IMR-90 (cell line): ENCODE measurements around the gene CDKN3. TPM values are rescaled to one million over a fixed set of nuclear protein-coding genes. Genes with fewer than 3 reads are reported as not detected.

Experiments
- ATAC-seq: fragments of 200-7000 bp; cut with Tn5 transposase; 2 replicates; pipeline ENCODE4 v1.9.1; 2020; ENCODE audit warnings: low read depth, mild to moderate bottlenecking, moderate library complexity
- BruUV-seq: library from RNA; stranded (reverse); fragments of 400-500 nt; replicated peaks from 2 replicates; lab custom pipeline; 2021; lab: Mats Ljungman, UMichigan
- CTCF ChIA-PET: fragments of 300-600 bp; formaldehyde crosslinking; extraction: SDS; loops from one replicate; lab custom pipeline; 2021; ENCODE audit warnings: antibody characterized with exemption; lab: Yijun Ruan, JAX
- POLR2A ChIA-PET: fragments of 300-600 bp; sonication (Branson Sonifier 250); formaldehyde crosslinking; loops from one replicate; lab custom pipeline; 2022; ENCODE audit warnings: antibody characterized with exemption; ENCODE audit not compliant: unreplicated experiment; lab: Charles Lee
- DNase-seq: peaks from one replicate; pipeline ENCODE4 v3.0.0; 2013
- H2AFZ ChIP-seq: replicated peaks from 2 replicates; pipeline ENCODE3; 2013; ENCODE audit warnings: low read length, mild to moderate bottlenecking; ENCODE audit not compliant: poor library complexity
- H2AK5ac ChIP-seq: 2 replicates; pipeline ENCODE4 v1.6.1; 2013; ENCODE audit warnings: low read depth, low read length, inconsistent platforms
- H2AK9ac ChIP-seq: replicated peaks from 2 replicates; pipeline ENCODE3; 2013; ENCODE audit warnings: mild to moderate bottlenecking, low read depth, low read length, moderate library complexity; ENCODE audit not compliant: poor library complexity
- H2BK120ac ChIP-seq: 2 replicates; pipeline ENCODE4 v1.6.1; 2013; ENCODE audit warnings: low read depth, low read length, inconsistent platforms
- H2BK15ac ChIP-seq: 3 replicates; pipeline ENCODE4 v1.6.1; 2013; ENCODE audit warnings: low read depth, low read length, inconsistent platforms
- H2BK20ac ChIP-seq: 2 replicates; pipeline ENCODE4 v1.6.1; 2013; ENCODE audit warnings: low read depth, mild to moderate bottlenecking, inconsistent platforms, low read length, moderate library complexity
- H2BK5ac ChIP-seq: 2 replicates; pipeline ENCODE4 v1.6.1; 2013; ENCODE audit warnings: mild to moderate bottlenecking, low read depth, low read length, inconsistent platforms; ENCODE audit not compliant: poor library complexity, severe bottlenecking
- H3K14ac ChIP-seq: replicated peaks from 2 replicates; pipeline ENCODE4 v1.6.1; 2013; ENCODE audit warnings: low read depth, low read length, inconsistent platforms
- H3K18ac ChIP-seq: 2 replicates; pipeline ENCODE4 v1.6.1; 2013; ENCODE audit warnings: low read depth, low read length, control low read depth
- H3K23ac ChIP-seq: 2 replicates; pipeline ENCODE4 v1.6.1; 2013; ENCODE audit warnings: low read depth, low read length, inconsistent platforms
- H3K27ac ChIP-seq: 2 replicates; pipeline ENCODE4 v1.5.1; 2013; ENCODE audit warnings: mild to moderate bottlenecking, control low read depth, low read length; ENCODE audit not compliant: insufficient read depth
- H3K27me3 ChIP-seq: 2 replicates; pipeline ENCODE4 v1.6.1; 2013; ENCODE audit warnings: low read length; ENCODE audit not compliant: control insufficient read depth, insufficient read depth
- H3K36me3 ChIP-seq: 2 replicates; pipeline ENCODE4 v1.6.1; 2013; ENCODE audit warnings: low read length, mixed read lengths; ENCODE audit not compliant: control insufficient read depth, insufficient read depth
- H3K4ac ChIP-seq: 2 replicates; pipeline ENCODE4 v1.6.1; 2013; ENCODE audit warnings: low read depth, low read length, inconsistent platforms
- H3K4me1 ChIP-seq: 2 replicates; pipeline ENCODE4 v1.6.1; 2013; ENCODE audit warnings: low read length, mixed read lengths; ENCODE audit not compliant: control insufficient read depth, insufficient read depth
- H3K4me2 ChIP-seq: 2 replicates; pipeline ENCODE4 v1.6.1; 2013; ENCODE audit warnings: low read depth, mild to moderate bottlenecking, control low read depth, low read length, moderate library complexity
- H3K4me3 ChIP-seq: 2 replicates; pipeline ENCODE4 v1.5.1; 2013; ENCODE audit warnings: low read depth, mild to moderate bottlenecking, control low read depth, low read length, moderate library complexity; ENCODE audit not compliant: insufficient read depth
- H3K56ac ChIP-seq: 2 replicates; pipeline ENCODE4 v1.6.1; 2013; ENCODE audit warnings: low read length, inconsistent platforms; ENCODE audit not compliant: insufficient read depth; ENCODE audit errors: extremely low read depth
- H3K79me1 ChIP-seq, 2 experiments: 2 replicates each; pipeline ENCODE4 v1.6.1; 2013; ENCODE audit warnings: low read length in 2 of 2, inconsistent platforms in 1 of 2, low read depth in 1 of 2
- H3K9ac ChIP-seq: 2 replicates; pipeline ENCODE4 v1.6.1; 2013; ENCODE audit warnings: low read depth, low read length, control low read depth
- H3K9me1 ChIP-seq: 2 replicates; pipeline ENCODE4 v1.6.1; 2013; ENCODE audit warnings: low read length, inconsistent platforms; ENCODE audit not compliant: insufficient read depth
- H3K9me3 ChIP-seq: 2 replicates; pipeline ENCODE4 v1.6.1; 2013; ENCODE audit warnings: low read length; ENCODE audit not compliant: control insufficient read depth, insufficient read depth
- H4K20me1 ChIP-seq: 2 replicates; pipeline ENCODE4 v1.6.1; 2013; ENCODE audit warnings: low read length, inconsistent platforms; ENCODE audit not compliant: insufficient read depth
- H4K5ac ChIP-seq: 2 replicates; pipeline ENCODE4 v1.6.1; 2013; ENCODE audit warnings: mild to moderate bottlenecking, low read depth, low read length, control low read depth
- H4K8ac ChIP-seq, 2 experiments: 2 replicates each; pipeline ENCODE4 v1.6.1; 2013; ENCODE audit warnings: low read depth in 2 of 2, low read length in 2 of 2, control low read depth in 1 of 2, inconsistent platforms in 1 of 2
- H4K91ac ChIP-seq: 2 replicates; pipeline ENCODE4 v1.6.1; 2013; ENCODE audit warnings: low read depth, low read length, inconsistent platforms; ENCODE audit not compliant: insufficient read depth
- BHLHE40 ChIP-seq: fragments of 150-350 bp; IDR thresholded peaks from 2 replicates; pipeline ENCODE4 v1.6.1; 2016; ENCODE audit warnings: mild to moderate bottlenecking, low read depth, low read length
- CEBPB ChIP-seq: IDR thresholded peaks from 2 replicates; pipeline ENCODE4 v1.6.1; 2012; ENCODE audit warnings: low read depth, low read length, improper control_type of control experiment
- CHD1 ChIP-seq: IDR thresholded peaks from 2 replicates; pipeline ENCODE4 v1.6.1; 2012; ENCODE audit warnings: low read depth, low read length, improper control_type of control experiment
- CTCF ChIP-seq: conservative IDR thresholded peaks from 2 replicates; pipeline ENCODE4 v1.5.1; 2012; ENCODE audit warnings: mild to moderate bottlenecking, low read depth, low read length, improper control_type of control experiment
- ELK1 ChIP-seq: fragments of 150-350 bp; IDR thresholded peaks from 2 replicates; pipeline ENCODE4 v1.6.1; 2016; ENCODE audit warnings: low read depth, mild to moderate bottlenecking, low read length, moderate library complexity, borderline replicate concordance
- FOS ChIP-seq: fragments of 150-350 bp; IDR thresholded peaks from 2 replicates; pipeline ENCODE4 v1.6.1; 2016; ENCODE audit warnings: low read depth, low read length
- MAFK ChIP-seq: IDR thresholded peaks from 2 replicates; pipeline ENCODE4 v1.6.1; 2012; ENCODE audit warnings: low read depth, low read length, improper control_type of control experiment
- MAZ ChIP-seq: IDR thresholded peaks from 2 replicates; pipeline ENCODE4 v1.6.1; 2012; ENCODE audit warnings: low read depth, mild to moderate bottlenecking, low read length, improper control_type of control experiment, moderate library complexity, borderline replicate concordance
- MXI1 ChIP-seq: IDR thresholded peaks from 2 replicates; pipeline ENCODE4 v1.6.1; 2012; ENCODE audit warnings: low read depth, mild to moderate bottlenecking, low read length, moderate library complexity, borderline replicate concordance
- NFE2L2 ChIP-seq: fragments of 150-350 bp; IDR thresholded peaks from 2 replicates; pipeline ENCODE4 v1.6.1; 2016; ENCODE audit warnings: low read depth, mild to moderate bottlenecking, low read length
- POLR2A ChIP-seq: IDR thresholded peaks from 2 replicates; pipeline ENCODE4 v1.6.1; 2012; ENCODE audit warnings: mild to moderate bottlenecking, low read depth, low read length
- RAD21 ChIP-seq: IDR thresholded peaks from 2 replicates; pipeline ENCODE4 v1.6.1; 2012; ENCODE audit warnings: low read length, improper control_type of control experiment
- RCOR1 ChIP-seq: IDR thresholded peaks from 2 replicates; pipeline ENCODE4 v1.6.1; 2012; ENCODE audit warnings: mild to moderate bottlenecking, low read length, improper control_type of control experiment; ENCODE audit not compliant: insufficient replicate concordance
- RFX5 ChIP-seq: IDR thresholded peaks from 2 replicates; pipeline ENCODE4 v1.8.0; 2012; ENCODE audit warnings: low read depth, mild to moderate bottlenecking, low read length, moderate library complexity
- SMC3 ChIP-seq: fragments of 150-350 bp; IDR thresholded peaks from 2 replicates; pipeline ENCODE4 v1.6.1; 2016; ENCODE audit warnings: low read depth, mild to moderate bottlenecking, antibody characterized with exemption, low read length, moderate library complexity
- USF2 ChIP-seq: fragments of 150-350 bp; IDR thresholded peaks from 2 replicates; pipeline ENCODE4 v1.6.1; 2017; ENCODE audit warnings: mild to moderate bottlenecking, antibody characterized with exemption, low read length, low read depth
- whole genome bisulfite sequencing, 2 experiments: methylation state at CpG; one replicate each; pipeline versions ENCODE4 v1.1.5 to v1.1.7; 2013; ENCODE audit warnings: missing lambda C conversion rate in 2 of 2; ENCODE audit not compliant: insufficient read length in 1 of 2; ENCODE audit errors: extremely low coverage in 2 of 2; 5-methylcytosine and 5-hydroxymethylcytosine counted together
- dilution Hi-C: fragments of 300-500 bp; cut with HindIII; formaldehyde crosslinking; loops from one replicate; pipeline ENCODE4 v1.14.3; 2018; ENCODE audit warnings: low sequenced_read_pairs; ENCODE audit not compliant: unreplicated experiment
- in situ Hi-C: fragments of 300-500 bp; cut with MboI; formaldehyde crosslinking; loops from 3 replicates; pipeline ENCODE4 v1.14.3; 2019; ENCODE audit warnings: low sequenced_read_pairs, inconsistent platforms, mixed read lengths
- intact Hi-C: fragments of 100-400 bp; cut with micrococcal nuclease; formaldehyde crosslinking; loops from 2 replicates; pipeline ENCODE4 v1.10.0; 2022
- polyA plus RNA-seq, 3 experiments: library from polyadenylated mRNA; depleted of rRNA; stranded (reverse); fragments of >200 nt; gene quantifications; 2 replicates each; pipeline ENCODE4 v1.2.3, GENCODE V29; 2012; ENCODE audit warnings: low replicate concordance in 1 of 3
- total RNA-seq: library from RNA; depleted of rRNA; stranded (reverse); fragments of >200 nt; gene quantifications from 2 replicates; pipeline ENCODE4 v1.2.3, GENCODE V29; 2012

The CDKN3 gene
- total and polyA plus RNA-seq, 2 of the 4 experiments (the other 2 are of a cell fraction): 38.9 to 48.9 TPM

GRCh38 chr14:54424479-54424901 lies 27.7 kb downstream of the CDKN3 start:
- Histone ChIP-seq H3K27me3 (no peaks in the 10 kb centered on the region), H3K56ac (no peak overlapping the region), H3K23ac (no peak overlapping the region), H3K36me3 (peaks cover 12% of the 10 kb centered on the region), H3K27ac (no peak overlapping the region), H2AK5ac (no peak overlapping the region), H2BK5ac (no peak overlapping the region), H2BK120ac (no peak overlapping the region), H4K20me1 (peaks cover 3% of the 10 kb centered on the region; the same call in 1 of the 2 replicates), H3K9ac (no peak overlapping the region), H3K4ac (no peak overlapping the region), H3K4me3 (no peak overlapping the region), H3K9me3 (no peaks in the 10 kb centered on the region), H3K14ac (no peak overlapping the region), H2AFZ (no peak overlapping the region), H3K9me1 (no peaks in the 10 kb centered on the region; the same call in 1 of the 2 replicates), H3K4me1 (no peaks in the 10 kb centered on the region), H2BK20ac (no peak overlapping the region), H2BK15ac (no peak overlapping the region), H3K4me2 (no peak overlapping the region), H2AK9ac (no peak overlapping the region), H4K91ac (no peak overlapping the region), H4K5ac (no peak overlapping the region), H4K8ac (no peak overlapping the region), H3K79me1 (peaks cover 19% of the 10 kb centered on the region in 2 experiments), H3K18ac (no peak overlapping the region)
- CTCF ChIA-PET: no interaction called here
- no peak for ATAC-seq
- DNase-seq: no peak
- POLR2A ChIA-PET: no interaction called here
- BruUV-seq: no TSS peak
- in situ Hi-C loops (no loop called here), intact Hi-C loops (no loop called here), dilution Hi-C loops (no loop called here)
- no CpG with 5 or more reads among the region's 4 CpGs for WGBS, 2 experiments
- TF ChIP-seq RCOR1: no peak
- no peak for TF ChIP-seq MXI1
- TF ChIP-seq POLR2A: no peak
- TF ChIP-seq SMC3: no peak
- TF ChIP-seq MAZ: no peak
- no peak for TF ChIP-seq RFX5
- no peak for TF ChIP-seq MAFK
- TF ChIP-seq CHD1: no peak
- no peak for TF ChIP-seq ELK1
- no peak for TF ChIP-seq NFE2L2
- TF ChIP-seq USF2: no peak
- no peak for TF ChIP-seq RAD21
- no peak for TF ChIP-seq BHLHE40
- no peak for TF ChIP-seq CTCF
- no peak for TF ChIP-seq CEBPB
- TF ChIP-seq FOS: no peak
